ENCODE data around the gene SNAPC1.

- TF ChIP-seq EP300 (IDR thresholded peaks at IDR 0.05; ENCODE audit: borderline replicate concordance) (no peak), EGR1 (IDR thresholded peaks at IDR 0.05) (no peak), CREB1 (IDR thresholded peaks at IDR 0.05; ENCODE audit: low read depth) (no peak), TCF12 (IDR thresholded peaks at IDR 0.05; ENCODE audit: low read depth) (no peak), MAX (IDR thresholded peaks at IDR 0.05) (no peak), ZBTB7A (IDR thresholded peaks at IDR 0.05; ENCODE audit: low read depth) (no peak), CEBPB (IDR thresholded peaks at IDR 0.05) (no peak), TAF1 (IDR thresholded peaks at IDR 0.05; ENCODE audit: low read depth) (no peak), USF1 (IDR thresholded peaks at IDR 0.05) (no peak), REST (IDR thresholded peaks at IDR 0.05; ENCODE audit: low read depth) (no peak), RAD21 (IDR thresholded peaks at IDR 0.05; ENCODE audit: low read depth) (no peak), YY1 (IDR thresholded peaks at IDR 0.05; ENCODE audit: low read depth) (no peak), NFIC (IDR thresholded peaks at IDR 0.05) (no peak)
These were observed 41.5 kb downstream of the SNAPC1 start for GRCh38 chr14:61803755-61804154.

Data from Ishikawa (cell line).